MG63 (cell line): ENCODE measurements around the gene DUS2. TPM values are rescaled to one million over a fixed set of nuclear protein-coding genes. Genes with fewer than 3 reads are reported as not detected.
"Not testable (repeated sequence)": the region's sequence is repeated elsewhere in the genome, so short reads cannot be mapped to it uniquely, and the experiment has no call there.

Experiments
- DNase-seq: peaks from one replicate; pipeline ENCODE4 v3.0.0-alpha.2; 2020
- H3K27me3 ChIP-seq: fragments of 250-450 bp; sonication (Bioruptor Pico); 2 replicates; pipeline ENCODE4 v1.5.1; 2020; ENCODE audit warnings: mild to moderate bottlenecking, moderate library complexity
- H3K36me3 ChIP-seq: fragments of 250-450 bp; sonication (Bioruptor Pico); 2 replicates; pipeline ENCODE4 v1.5.1; 2020; ENCODE audit warnings: mild to moderate bottlenecking, moderate library complexity
- H3K4me3 ChIP-seq: fragments of 250-450 bp; sonication (Bioruptor Pico); 2 replicates; pipeline ENCODE4 v1.5.1; 2020; ENCODE audit warnings: mild to moderate bottlenecking, moderate library complexity
- H3K9me3 ChIP-seq: fragments of 250-450 bp; sonication (Bioruptor Pico); 2 replicates; pipeline ENCODE4 v1.5.1; 2020; ENCODE audit warnings: mild to moderate bottlenecking, moderate library complexity
- total RNA-seq: library from RNA; depleted of rRNA; stranded (reverse); fragments of >200 nt; shearing (Covaris generic); gene quantifications from 2 replicates; pipeline ENCODE4 v1.2.3, GENCODE V29; 2014; ENCODE audit warnings: low replicate concordance

Gene DUS2
- total RNA-seq, 1 experiment from 2014 or later, result 16.9 TPM

DNA sequence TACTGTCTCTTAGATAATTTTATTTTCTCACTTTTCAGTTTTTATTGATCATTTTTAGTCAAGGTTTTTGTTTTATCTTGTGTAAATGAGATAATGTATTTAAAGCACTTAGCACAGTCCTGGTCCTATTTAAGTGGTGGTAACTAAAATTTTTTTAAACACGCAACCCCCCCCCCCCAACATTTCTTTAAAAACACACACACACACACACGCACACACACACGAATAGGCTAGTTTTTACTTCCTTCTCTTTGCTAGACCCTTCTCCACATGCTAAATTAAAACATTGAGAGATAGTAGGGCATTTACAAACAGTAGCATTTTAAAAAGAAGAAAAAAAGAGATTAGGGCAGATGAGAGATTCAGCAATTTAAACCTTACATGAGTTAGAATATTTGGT is 67.0 kb downstream of the DUS2 start:
- Histone ChIP-seq H3K27me3 (no peaks in the 10 kb centered on the region), H3K4me3 (no peak overlapping the region), H3K36me3 (no peaks in the 10 kb centered on the region), H3K9me3 (no peaks in the 10 kb centered on the region)
- DNase-seq, result no peak

DNA sequence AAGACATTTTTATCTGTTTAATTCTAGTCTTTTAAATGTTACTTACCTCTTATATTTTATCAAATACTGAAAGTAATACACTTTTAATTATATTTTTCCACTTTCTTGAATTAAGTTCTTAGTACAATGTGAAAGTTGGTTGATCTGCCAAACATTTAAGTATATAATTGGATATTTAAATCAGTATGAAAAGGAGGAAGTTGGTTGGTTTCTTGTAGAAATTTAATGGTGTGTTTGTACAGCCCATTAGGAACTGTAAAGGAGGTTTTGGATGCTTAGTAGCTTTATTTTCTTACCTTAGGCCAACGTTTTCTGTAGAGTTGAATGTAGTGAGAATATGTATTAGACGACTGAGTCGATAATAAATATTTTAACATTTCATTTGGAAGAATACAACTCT is 67.4 kb downstream of the DUS2 start:
- Histone ChIP-seq H3K36me3 (no peaks in the 10 kb centered on the region), H3K4me3 (no peak overlapping the region), H3K9me3 (no peaks in the 10 kb centered on the region), H3K27me3 (no peaks in the 10 kb centered on the region)
- no peak for DNase-seq

DNA sequence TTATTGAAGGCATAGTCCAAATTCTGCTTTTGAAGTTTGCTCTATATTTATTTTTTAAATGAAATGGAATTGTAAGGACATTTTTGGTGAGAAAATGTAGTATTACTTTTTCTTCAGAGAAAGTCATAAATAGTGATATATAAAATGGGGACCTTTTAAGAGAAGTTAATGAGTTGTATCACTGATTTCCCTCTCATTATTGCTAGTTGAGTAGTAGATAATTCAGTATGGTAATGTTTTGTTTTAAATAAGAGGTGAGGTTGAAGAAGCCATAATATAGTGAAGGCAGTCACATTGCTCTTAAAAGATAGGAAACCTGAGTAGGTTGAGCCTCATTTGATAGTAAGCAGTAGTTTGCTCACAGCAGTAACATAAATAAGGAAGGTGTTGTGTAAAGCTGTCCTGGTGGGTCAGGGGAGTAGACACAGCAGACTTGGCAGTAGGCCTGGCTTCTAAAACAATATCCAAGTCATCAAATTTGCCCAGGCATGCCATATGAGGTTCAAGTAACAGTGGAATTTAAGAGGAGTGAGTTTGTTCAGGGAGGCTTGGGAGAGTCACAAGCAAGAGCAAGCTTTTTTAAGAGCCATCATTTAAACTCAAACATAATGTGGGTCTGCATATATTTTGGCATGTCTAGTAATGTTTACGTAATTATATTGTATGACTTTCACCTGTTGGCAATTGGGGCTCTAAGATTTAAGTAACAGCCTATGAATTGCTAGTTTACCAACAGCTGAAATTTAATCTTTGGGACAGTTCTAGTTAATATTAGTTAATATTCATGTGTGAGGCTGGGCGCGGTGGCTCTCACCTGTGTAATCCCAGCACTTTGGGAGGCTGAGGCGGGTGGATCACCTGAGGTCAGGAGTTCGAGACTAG is 68.5 kb downstream of the DUS2 start:
- Histone ChIP-seq H3K27me3 (no peaks in the 10 kb centered on the region), H3K4me3 (no peak overlapping the region), H3K9me3 (no peaks in the 10 kb centered on the region), H3K36me3 (no peaks in the 10 kb centered on the region)
- peak; percentile 23 for DNase-seq

DNA sequence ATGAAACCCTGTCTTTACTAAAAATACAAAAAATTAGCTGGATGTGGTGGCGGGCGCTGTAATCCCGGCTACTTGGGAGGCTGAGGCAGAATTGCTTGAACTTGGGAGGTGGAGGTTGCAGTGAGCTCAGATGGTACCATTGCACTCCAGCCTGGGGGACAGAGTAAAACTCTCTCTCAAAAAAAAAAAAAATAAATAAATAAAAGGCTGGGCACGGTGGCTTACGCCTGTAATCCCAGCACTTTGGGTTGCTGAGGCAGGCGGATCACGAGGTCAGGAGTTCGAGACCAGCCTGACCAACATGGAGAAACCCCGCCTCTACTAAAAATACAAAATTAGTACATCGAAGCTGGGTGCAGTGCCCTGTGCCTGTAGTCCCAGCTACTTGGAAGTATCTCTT is 69.2 kb downstream of the DUS2 start:
- not testable (repeated sequence) for DNase-seq, H3K9me3 ChIP-seq, H3K4me3 ChIP-seq, H3K36me3 ChIP-seq, H3K27me3 ChIP-seq

DNA sequence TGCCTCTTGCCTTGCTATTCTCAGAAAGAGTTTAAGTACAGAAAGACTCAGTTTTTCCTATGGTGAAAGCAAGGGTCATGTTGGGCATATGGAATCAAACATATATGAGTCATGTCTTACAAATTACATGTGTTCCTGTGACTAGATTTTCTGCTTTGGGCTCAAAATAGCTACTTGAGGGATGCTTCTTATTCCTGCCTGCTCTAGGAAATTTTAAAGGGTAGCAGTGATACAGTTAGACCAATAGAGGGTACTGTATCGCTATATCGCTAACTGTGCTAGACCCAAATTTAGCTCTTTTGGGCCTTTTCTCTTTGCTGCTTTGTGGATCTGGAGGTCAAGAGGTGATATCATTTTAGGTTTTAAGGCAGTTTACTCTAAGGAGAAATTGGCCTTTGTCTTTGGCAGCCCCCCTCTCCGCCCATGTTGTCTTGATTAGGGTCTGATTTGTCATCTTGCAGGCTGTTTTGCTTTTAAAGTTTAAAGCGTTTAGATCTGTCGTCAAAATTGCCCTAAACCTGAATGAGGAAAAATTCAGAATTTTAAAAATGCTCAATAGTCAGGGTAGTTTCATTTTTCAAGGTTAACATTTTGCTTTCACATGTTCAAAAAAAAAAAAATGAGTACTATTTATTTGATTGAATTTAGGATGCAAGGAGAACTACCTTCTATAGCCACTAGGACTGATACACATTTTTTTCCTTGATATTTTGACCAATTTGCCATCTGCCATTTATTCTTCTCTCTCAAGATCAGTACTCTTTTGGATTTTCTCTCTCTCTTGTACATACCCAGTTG is 70.9 kb downstream of the DUS2 start:
- H3K4me3 ChIP-seq, result no peak overlapping the region
- H3K9me3 ChIP-seq, result no peaks in the 10 kb centered on the region
- no peaks in the 10 kb centered on the region for H3K36me3 ChIP-seq
- H3K27me3 ChIP-seq, result no peaks in the 10 kb centered on the region
- DNase-seq, result no peak

DNA sequence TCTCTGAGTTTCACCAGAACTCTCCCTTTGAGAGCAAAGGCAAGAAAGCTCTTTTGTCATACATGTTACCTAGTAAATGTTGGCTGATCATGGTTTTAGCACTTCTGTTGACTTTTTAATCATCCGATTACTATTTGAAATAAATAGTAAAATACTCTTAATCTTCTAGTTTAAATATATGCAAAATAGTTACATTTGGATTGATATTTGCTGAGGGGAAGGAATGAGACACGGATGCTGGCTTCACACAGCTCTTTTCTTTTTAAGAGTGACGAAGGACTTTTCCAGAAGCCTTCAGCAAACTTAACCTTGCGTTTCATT is 71.5 kb downstream of the DUS2 start:
- no peaks in the 10 kb centered on the region for H3K9me3 ChIP-seq
- no peak overlapping the region for H3K4me3 ChIP-seq
- no peak for DNase-seq
- no peaks in the 10 kb centered on the region for H3K36me3 ChIP-seq
- H3K27me3 ChIP-seq, result no peaks in the 10 kb centered on the region

DNA sequence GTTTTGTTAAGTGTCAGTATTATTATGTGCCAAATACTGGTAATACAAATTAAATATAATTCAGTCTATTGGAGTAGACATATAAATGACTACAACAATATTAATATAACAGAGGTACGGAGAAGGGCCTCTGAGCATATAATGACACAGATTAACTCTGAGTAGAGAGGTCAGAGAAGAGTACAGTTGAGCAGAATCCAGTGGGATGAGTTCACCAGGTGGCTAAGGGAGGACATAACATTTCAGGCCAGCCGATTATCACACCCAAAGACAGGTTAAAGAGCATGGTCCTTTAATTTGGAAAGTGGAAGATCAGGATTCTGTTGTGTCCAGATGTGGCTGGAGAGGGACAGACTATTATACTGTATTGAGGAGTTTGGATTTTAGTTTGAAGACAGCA is 73.4 kb downstream of the DUS2 start:
- H3K36me3 ChIP-seq, result no peaks in the 10 kb centered on the region
- H3K27me3 ChIP-seq, result no peaks in the 10 kb centered on the region
- no peaks in the 10 kb centered on the region for H3K9me3 ChIP-seq
- DNase-seq, result no peak
- no peak overlapping the region for H3K4me3 ChIP-seq

DNA sequence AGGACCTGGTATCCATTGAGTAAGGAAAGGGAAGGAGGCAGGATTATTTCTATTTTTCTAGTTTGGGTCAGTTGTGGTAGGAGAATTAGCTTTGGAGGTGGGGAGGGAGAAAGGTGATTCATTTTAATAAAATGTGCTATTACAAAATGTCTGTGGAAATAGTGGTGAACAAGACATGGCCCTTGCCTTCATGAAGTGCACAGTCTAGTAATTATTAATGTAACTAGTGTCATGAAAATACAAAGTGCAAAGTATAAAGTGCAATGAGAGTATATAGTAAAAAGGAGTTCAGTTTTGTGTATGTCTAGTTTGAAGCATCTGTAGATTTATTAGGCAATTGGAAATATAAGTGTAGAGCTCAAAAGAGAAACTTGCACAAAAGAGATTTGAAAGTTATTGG is 74.0 kb downstream of the DUS2 start:
- Histone ChIP-seq H3K27me3 (no peaks in the 10 kb centered on the region), H3K36me3 (no peaks in the 10 kb centered on the region), H3K4me3 (no peak overlapping the region), H3K9me3 (no peaks in the 10 kb centered on the region)
- no peak for DNase-seq

DNA sequence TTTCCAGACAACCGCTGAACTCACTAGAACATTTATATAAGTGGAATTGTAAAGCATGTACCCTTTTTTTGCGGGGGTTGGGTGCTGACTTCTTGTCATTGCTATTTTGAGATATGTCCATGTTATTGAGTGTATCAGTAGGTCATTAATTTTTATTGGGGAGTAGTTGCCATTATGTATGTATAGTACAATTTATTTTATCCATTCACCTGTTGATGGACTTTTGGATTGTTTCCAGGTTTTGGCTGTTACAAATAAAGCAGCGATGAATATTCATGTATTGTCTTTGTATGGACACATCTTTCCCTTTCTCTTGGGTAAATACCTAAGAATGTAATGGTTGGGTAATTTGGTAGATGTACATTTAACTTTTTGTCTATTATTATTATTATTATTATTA is 74.8 kb downstream of the DUS2 start:
- Histone ChIP-seq H3K36me3 (no peaks in the 10 kb centered on the region), H3K9me3 (no peaks in the 10 kb centered on the region), H3K4me3 (no peak overlapping the region), H3K27me3 (no peaks in the 10 kb centered on the region)
- no peak for DNase-seq

DNA sequence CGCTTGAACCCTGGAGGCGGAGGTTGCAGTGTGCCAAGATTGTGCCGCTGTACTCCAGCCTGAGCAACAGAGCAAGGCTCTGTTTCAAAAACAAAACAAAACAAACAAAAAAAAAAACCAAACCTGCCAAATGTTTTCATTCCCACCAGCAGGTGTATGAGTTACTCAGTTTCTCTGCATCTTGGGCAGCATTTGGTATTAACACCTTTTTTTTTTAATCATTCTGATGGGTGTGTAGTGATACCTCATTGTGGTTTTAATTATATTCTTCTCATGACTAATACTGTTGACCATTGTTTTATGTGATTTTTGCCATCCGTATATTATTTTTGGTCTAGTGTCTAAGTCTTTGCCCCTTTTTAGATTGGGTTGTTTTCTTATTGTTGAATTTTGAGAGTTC is 77.4 kb downstream of the DUS2 start:
- H3K9me3 ChIP-seq, result no peaks in the 10 kb centered on the region
- DNase-seq, result no peak

DNA sequence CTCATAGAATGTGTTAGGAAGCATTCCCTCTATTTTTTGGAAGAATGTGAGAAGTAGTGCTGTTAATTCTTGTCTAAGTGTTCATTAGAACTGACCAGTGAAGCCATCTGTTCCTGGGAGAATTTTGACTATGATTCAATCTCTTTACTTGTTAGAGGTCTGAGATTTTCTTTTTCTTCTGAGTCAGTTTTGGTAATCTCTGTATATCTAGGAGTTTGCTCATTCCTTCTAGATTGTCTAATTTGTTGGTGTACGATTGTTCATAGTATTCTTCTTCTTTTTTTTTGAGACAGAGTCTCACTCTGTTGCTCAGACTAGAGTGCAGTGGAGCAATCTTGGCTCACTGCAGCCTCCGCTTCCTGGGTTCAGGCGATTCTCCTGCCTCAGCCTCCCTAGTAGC is 82.5 kb downstream of the DUS2 start:
- no peaks in the 10 kb centered on the region for H3K27me3 ChIP-seq
- H3K4me3 ChIP-seq, result no peak overlapping the region
- no peak for DNase-seq
- peaks cover under 1% of the 10 kb centered on the region; the same call in 1 of the 2 replicates for H3K9me3 ChIP-seq
- H3K36me3 ChIP-seq, result no peaks in the 10 kb centered on the region

More for the DNA sequence above, 77.4 kb downstream of the DUS2 start:
- Histone ChIP-seq H3K36me3 (no peaks in the 10 kb centered on the region), H3K4me3 (no peak overlapping the region), H3K27me3 (no peaks in the 10 kb centered on the region)

DNA sequence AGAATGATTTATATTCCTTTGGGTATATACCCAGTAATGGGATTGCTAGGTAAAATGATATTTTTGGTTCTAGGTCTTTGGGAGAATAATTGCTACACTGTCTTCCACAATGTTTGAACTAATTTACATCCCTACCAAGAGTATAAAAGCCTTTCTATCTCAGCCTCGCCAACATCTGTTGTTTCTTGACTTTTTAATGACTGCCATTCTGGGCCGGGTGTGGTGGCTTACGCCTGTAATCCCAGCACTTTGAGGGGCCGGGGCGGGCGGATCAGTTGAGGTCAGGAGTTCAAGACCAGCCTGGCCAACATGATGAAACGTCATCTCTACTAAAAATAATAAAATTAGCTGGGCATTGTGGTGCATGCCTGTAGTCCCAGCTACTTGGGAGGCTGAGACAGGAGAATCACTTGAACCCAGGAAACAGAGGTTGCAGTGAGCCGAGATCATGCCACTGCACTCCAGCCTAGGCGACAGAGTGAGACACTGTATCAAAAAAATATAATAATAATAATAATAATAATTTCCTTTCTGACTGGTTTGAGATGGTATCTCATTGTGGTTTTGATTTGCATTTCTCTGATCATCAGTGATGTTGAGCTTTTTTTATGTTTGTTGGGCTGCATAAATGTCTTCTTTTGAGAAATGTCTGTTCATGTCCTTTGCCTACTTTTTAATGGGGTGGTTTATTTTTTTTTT is 84.3 kb downstream of the DUS2 start:
- H3K36me3 ChIP-seq, DNase-seq, H3K27me3 ChIP-seq, H3K4me3 ChIP-seq: not testable (repeated sequence)
- peaks cover 11% of the 10 kb centered on the region; the same call in 1 of the 2 replicates for H3K9me3 ChIP-seq

DNA sequence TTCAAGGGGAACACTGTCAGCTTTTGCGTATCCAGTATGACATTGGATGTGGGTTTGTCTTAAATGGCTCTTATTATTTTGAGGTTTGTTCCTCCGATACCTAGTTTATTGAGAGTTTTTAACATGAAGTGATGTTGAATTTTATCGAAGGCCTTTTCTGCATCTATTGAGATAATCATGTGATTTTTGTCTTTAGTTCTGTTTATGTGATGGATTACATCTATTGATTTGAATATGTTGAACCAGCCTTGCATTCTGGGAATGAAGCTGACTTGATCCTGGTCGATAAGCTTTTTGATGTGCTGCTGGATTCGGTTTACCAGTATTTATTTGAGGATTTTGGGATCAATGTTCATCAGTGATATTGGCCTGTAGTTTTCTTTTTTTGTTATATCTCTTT is 86.1 kb downstream of the DUS2 start:
- H3K36me3 ChIP-seq, H3K4me3 ChIP-seq, H3K27me3 ChIP-seq, DNase-seq: not testable (repeated sequence)
- peaks cover 11% of the 10 kb centered on the region; the same call in 1 of the 2 replicates for H3K9me3 ChIP-seq

DNA sequence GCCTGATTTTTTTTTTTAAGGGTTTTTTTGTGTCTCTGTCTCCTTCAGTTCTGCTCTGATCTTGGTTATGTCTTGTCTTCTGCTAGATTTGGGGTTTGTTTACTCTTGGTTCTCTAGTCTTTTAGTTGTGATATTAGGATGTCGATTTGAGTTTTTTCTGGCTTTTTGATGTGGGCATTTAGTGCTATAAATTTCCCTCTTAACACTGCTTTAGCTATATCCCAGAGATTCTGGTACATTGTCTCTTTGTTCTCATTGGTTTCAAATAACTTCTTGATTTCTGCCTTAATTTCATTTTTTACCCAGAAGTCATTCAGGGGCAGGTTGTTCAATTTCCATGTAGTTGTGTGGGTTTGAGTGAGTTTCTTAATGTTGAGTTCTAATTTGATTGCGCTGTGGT is 87.5 kb downstream of the DUS2 start:
- not testable (repeated sequence) for H3K36me3 ChIP-seq, DNase-seq

DNA sequence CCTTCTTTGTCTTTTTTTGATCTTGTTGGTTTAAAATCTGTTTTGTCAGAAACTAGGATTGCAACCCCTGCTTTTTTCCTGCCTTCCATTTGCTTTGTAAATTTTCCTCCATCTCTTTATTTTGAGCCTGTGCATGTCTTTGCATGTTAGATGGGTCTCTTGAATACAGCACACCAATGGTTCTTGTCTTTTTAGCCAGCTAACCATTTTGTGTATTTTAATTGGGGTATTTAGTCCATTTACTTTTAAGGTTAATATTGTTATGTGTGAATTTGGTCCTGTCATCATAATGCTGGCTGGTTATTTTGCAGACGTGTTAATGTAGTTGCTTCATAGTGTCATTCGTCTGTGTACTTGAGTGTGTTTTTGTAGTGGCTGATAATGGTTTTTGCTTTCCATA is 88.3 kb downstream of the DUS2 start:
- no peaks in the 10 kb centered on the region for H3K27me3 ChIP-seq
- DNase-seq, result no peak
- peaks cover 11% of the 10 kb centered on the region; the same call in 1 of the 2 replicates for H3K9me3 ChIP-seq
- H3K4me3 ChIP-seq, result no peak overlapping the region
- no peaks in the 10 kb centered on the region for H3K36me3 ChIP-seq

More for the DNA sequence above, 87.5 kb downstream of the DUS2 start:
- H3K27me3 ChIP-seq, H3K4me3 ChIP-seq: not testable (repeated sequence)
- peaks cover 11% of the 10 kb centered on the region; the same call in 1 of the 2 replicates for H3K9me3 ChIP-seq

DNA sequence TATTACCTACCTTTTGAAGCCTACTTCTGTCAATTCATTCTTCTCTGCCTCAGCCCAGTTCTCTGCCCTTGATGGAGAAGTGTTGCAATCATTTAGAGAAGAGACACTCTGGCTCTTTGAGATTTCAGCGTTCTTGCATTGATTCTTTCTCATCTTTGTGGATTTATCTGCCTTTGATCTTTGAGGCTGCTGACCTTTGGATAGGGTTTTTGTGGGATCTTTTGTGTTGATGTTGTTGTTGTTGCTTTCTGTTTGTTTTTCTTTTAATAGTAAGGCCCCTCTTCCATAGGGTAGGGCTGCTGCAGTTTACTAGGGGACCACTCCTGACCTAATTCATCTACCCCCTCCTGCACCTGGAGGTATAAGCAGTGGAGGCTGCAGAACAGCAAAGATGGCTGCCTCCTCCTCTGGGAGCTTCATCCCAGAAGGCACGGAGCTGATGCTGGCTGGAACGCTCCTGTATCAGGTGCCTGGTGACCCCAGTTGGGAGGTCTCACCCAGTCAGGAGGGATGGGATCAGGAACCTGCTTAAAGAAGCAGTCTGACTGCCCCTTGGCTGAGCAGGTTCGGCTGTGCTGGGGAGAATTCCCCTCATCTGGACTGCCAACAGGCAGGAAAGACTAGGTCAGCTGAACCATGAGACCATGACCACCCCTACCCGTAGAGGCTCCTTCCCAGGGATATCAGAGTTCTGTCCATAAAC is 90.1 kb downstream of the DUS2 start:
- DNase-seq, result no peak
- Histone ChIP-seq H3K36me3 (no peaks in the 10 kb centered on the region), H3K27me3 (no peaks in the 10 kb centered on the region), H3K4me3 (no peak overlapping the region), H3K9me3 (peaks cover 11% of the 10 kb centered on the region; the same call in 1 of the 2 replicates)
